Myocyte (in vitro differentiated cells): Measurements from ENCODE around the gene PSMA6. TPM values are rescaled to one million over a fixed set of nuclear protein-coding genes. Genes with fewer than 3 reads are reported as not detected.
"Not testable (repeated sequence)": the region's sequence is repeated elsewhere in the genome, so short reads cannot be mapped to it uniquely, and the experiment has no call there.

Source experiments
- DNase-seq: peaks from one replicate; pipeline ENCODE4 v3.0.0-alpha.2; 2012; ENCODE audit warnings: low read depth
- polyA plus RNA-seq: library from polyadenylated mRNA; unstranded; fragments of >200 nt; gene quantifications from one replicate; pipeline ENCODE4 v1.2.1, GENCODE V29; 2012; ENCODE audit warnings: missing spikeins
- total RNA-seq: library from RNA; depleted of rRNA; stranded (reverse); fragments of >200 nt; gene quantifications from 2 replicates; pipeline ENCODE4 v1.2.3, GENCODE V29; 2014

The PSMA6 gene
- total RNA-seq: 240 and 241 TPM in 2 replicates
- 155 TPM for polyA plus RNA-seq

DNA sequence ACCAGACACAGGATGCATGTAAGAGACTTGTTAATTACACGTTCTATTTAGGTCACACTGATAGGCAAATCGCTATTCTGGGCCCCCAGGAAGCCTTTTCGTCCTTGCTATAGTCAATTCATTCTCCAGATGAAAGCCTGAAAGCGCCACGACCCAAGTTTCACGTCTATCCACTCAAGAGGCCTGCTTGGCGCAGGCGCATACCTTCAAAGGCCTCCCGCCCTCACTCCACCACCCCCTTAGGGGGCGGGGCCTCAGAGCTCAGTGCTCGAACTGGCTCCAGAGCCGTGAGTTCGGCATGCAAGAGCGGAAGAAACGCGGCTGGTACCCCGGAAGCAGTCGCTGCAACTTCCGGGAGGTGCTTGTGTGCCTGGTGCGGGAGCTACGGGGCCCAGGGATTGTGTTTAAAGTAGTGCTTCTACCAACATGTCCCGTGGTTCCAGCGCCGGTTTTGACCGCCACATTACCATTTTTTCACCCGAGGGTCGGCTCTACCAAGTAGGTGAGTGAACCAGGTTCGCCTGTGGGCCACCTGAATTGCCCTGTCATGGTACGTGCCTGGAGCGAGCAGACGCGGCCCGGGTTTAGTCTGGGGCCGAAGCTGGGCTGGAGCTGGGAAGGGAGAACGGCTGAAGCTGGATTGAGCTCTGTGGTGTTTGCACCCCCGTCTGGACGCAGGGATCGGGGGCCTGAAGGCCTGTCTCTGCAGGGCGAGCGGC is at the start of gene PSMA6:
Gene PSMA6, plus strand, starts transcription at position 332 of the 719 bp plus-strand sequence. Its CDS starts 95 bp downstream, at position 427.
- DNase-seq: peak; percentile 100

GRCh38 chr14:35242599-35243311 is 49.4 kb upstream of the PSMA6 start:
- no peak for DNase-seq

GRCh38 chr14:35243956-35244355 is 48.2 kb upstream of the PSMA6 start:
- no peak for DNase-seq

GRCh38 chr14:35244542-35244941 is 47.6 kb upstream of the PSMA6 start:
- DNase-seq: no peak

GRCh38 chr14:35245051-35245450 is 47.1 kb upstream of the PSMA6 start:
- no peak for DNase-seq

- DNase-seq: peak; percentile 10
Measured at GRCh38 chr14:35247777-35248475, 44.3 kb upstream of the PSMA6 start.

- DNase-seq: peak; percentile 67
Measured at GRCh38 chr14:35248476-35248788, 43.8 kb upstream of the PSMA6 start.

GRCh38 chr14:35250319-35250718 is 41.9 kb upstream of the PSMA6 start:
- no peak for DNase-seq

DNA sequence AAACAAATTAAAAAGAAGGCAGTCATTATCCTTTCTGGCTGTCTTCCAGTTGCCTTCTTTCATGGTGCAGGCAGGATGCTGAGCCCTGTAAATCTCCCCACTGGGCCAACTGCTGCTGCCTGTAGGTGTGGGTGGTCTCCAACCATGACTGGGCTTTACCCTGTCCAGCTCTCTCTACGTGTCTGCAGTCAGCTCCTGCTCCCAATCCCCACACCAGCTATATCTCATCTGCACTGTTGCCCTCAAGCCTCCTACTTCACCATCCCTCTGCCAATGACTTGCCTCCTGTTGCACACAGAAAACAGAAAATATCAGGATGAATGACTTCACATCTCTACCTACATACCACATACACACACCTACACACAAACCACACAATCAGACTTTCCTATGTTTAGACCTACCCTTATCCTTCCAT is 39.7 kb upstream of the PSMA6 start:
- DNase-seq: no peak

DNA sequence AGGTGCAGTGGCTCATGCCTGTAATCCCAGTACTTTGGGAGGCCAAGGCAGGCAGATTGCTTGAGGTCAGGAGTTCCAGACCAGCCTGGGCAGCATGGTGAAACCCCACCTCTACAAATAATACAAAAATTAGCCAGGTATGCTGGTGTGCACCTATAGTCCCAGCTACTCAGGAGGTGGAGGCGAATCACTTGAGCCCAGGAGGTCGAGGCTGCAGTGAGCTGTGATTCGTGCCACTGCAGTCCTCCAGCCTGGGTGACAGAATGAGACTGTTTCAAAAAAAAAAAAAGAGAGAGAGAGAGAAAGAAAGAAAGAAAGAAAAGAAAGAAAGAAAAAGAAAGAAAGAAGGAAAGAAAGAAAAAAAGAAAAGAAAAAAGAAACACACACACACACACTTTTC is 39.1 kb upstream of the PSMA6 start:
- not testable (repeated sequence) for DNase-seq

- not testable (repeated sequence) for DNase-seq
Measured at GRCh38 chr14:35254034-35254622, 38.1 kb upstream of the PSMA6 start.

DNA sequence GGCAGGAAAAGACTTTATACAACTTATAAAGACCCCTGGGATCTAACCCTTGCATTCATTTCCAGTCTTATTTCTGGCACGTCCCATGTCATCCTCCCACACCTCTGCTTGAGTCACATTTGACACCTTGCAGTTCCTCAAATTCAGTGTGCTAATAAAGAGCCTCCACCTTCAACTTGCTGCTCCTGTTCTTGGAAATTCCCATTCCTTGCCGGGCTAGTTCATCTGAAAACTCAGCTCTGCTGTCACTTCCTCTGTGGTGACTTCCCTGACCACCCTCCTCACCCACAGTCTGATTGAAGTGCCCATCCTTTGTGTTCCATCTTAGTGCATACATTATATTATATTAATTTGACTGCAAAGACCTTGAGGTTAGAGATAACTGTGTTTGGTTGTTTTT is 37.4 kb upstream of the PSMA6 start:
- no peak for DNase-seq

DNA sequence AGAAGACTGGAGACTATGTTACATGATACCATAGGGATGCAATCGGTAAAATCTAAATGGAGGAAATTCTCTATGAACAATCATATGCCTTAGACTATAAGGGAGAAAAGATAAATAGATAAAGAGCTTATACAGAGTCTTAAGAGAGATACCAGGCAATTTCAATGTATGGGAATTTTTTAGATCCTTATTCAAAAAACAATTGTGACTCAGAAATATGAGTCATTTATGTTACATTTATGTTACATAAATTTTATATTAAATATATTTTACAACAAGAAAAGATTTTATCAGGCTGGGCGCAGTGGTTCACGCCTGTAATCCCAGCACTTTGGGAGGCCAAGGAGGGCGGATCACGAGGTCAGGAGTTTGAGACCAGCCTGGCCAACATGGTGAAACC is 36.5 kb upstream of the PSMA6 start:
- no peak for DNase-seq

DNA sequence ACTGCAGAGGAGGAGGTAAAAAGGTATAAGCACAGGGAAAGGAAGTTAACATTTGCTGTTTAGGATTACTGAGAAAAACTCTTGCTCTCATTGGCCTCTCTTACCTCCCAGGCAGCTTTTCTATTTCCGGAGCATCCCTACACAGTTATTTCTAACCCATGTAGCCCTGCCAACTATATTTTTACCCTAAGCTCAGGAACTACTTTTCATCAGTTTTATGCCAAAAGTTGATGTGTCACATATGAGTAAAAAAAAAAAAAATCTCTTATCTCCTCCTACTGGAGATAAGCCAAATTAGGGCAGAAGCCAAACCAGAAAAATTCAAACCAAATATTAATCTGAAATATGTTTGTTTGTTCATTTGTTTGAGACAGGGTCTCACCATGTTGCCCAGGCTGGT is 34.4 kb upstream of the PSMA6 start:
- no peak for DNase-seq

DNA sequence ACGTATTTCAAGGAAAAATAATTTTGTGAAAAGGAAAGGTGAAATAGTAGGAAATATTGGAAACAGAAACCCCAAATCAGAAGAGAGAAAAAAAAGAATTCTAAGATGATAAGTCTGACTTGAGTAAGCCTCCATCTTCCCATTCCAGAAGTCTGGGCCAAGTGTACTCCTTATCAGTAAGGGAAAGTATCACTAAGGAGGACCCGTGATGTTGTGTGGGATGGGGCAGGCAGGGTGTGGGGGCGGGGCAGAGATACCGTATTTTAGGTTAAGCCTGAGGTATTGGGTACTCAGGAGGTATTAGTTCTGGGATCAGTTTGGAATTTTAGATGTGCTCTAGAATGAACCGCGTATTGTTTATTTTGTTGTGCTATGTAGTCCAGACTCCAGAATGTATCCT is 33.8 kb upstream of the PSMA6 start:
- no peak for DNase-seq

DNA sequence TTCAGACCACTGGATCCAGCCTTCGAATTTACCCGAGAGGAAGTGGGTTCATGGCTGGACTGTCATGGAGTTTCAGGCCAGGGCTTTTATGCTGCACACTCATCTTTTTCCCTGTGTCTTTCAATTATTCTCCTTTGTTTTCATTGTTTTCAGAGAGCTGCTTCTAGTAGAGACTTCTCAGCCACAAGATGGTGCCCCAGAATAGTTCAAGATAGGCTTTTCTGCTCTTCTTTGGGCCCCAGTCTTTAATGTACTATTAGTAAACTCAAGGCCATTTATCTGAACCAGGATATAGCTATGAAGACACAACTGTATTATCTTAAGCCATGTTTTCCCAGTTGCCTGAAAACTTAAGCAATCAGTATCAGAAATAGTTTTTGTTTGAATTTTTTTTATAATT is 30.4 kb upstream of the PSMA6 start:
- no peak for DNase-seq

- DNase-seq: no peak
Measured at GRCh38 chr14:35262436-35262835, 29.7 kb upstream of the PSMA6 start.

GRCh38 chr14:35268946-35269345 is 23.2 kb upstream of the PSMA6 start:
- no peak for DNase-seq

DNA sequence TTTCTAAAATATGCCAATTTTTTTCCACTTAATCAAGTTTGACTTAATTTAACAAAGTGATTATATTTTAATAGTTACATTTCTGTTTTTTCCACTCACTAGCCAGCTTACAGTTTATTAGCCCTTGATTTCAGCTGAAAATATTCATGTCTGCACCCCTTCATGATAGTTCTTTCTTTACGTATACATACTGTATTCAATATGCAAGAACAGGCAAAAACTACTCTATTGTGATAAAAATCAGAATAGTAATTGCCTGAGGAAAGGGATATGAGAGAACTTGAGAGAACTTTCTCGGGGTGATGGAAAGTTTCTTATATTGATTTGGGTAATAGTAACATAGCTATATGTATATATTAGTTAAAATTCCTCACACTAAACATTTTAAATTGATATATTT is 17.4 kb upstream of the PSMA6 start:
- no peak for DNase-seq

DNA sequence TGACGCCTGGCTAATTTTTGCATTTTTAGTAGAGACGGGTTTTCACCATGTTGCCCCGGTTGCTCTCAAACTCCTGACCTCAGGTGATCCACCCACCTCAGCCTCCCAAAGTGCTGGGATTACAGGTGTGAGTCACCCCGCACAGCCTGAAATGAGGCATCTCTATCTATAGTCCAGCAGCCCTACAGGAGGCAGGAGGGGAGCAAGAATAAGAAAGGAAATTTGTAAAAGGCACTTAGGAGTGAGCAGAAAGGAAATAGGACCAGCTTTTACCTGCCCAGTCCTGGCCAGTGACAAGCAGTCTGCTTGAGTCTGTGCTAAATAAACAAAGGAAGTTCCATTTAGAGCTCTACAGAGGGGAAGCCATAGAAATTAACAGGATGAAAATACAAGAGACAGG is 15.0 kb upstream of the PSMA6 start:
- no peak for DNase-seq

DNA sequence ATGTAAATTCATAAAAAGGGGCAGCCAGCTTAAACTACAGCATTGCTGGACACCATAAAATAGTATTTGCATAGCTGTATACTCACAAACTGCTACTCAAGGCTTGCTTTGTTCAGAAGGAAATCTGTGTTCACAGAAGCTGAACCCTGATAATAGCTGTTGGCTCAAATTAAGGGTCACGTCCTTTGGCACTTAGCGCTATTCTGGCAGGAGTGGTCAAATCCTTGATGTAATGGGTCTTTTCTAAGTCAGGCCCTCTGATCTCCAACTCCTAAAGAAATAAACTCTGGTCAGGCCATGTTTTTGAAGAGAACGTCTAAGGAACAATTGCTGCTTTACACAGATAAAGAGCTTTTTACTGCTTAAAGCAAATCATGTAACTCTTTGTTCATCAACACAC is 12.8 kb upstream of the PSMA6 start:
- no peak for DNase-seq

DNA sequence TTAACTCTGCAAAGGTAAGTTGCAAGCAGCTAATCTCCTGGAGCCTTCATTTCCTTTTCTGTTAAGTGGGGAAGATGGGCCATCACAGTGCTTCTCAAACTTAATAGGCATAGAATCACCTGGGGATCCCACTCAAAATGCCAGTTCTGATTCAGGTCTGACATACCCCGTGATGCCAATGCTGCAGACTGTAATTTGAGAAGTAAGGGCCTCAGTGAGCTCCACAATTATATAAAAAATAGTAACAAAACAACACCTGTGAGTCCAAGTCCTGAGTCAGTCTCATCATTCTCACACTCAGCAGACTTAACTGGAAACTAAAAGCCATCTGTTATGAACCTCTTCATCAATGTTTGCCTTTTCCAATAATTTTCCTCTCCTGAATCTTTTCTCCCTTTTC is 10.8 kb upstream of the PSMA6 start:
- DNase-seq: no peak
